Activated T-cell treated with anti-CD3 and anti-CD28 coated beads for 24 hours (primary cell): ENCODE measurements around the gene EDC3.

Experiments used
- DNase-seq: peaks from one replicate; pipeline ENCODE4 v3.0.0-alpha.2; 2020; ENCODE audit warnings: low read depth

EDC3 gene

GRCh38 chr15:74624020-74624602, 71.7 kb downstream of the EDC3 start:
- DNase-seq = no peak

- DNase-seq = no peak
Measured at GRCh38 chr15:74622758-74623157, 73.1 kb downstream of the EDC3 start.

- no peak for DNase-seq
Measured at GRCh38 chr15:74621936-74622335, 73.9 kb downstream of the EDC3 start.

- no peak for DNase-seq
Measured at GRCh38 chr15:74621546-74621920, 74.3 kb downstream of the EDC3 start.

GRCh38 chr15:74620636-74621545, 74.9 kb downstream of the EDC3 start:
- peak; percentile 70 for DNase-seq

GRCh38 chr15:74619916-74620635, 75.7 kb downstream of the EDC3 start:
- DNase-seq = no peak

- no peak for DNase-seq
Measured at GRCh38 chr15:74618841-74619596, 76.8 kb downstream of the EDC3 start.

GRCh38 chr15:74616996-74617395, 78.8 kb downstream of the EDC3 start:
- no peak for DNase-seq

GRCh38 chr15:74616366-74616939, 79.4 kb downstream of the EDC3 start:
- DNase-seq = peak; percentile 52

- peak; percentile 94 for DNase-seq
Measured at GRCh38 chr15:74615508-74616365, 80.1 kb downstream of the EDC3 start, which contains the start of gene CLK3. CLK3 (plus strand) TSS chr15:74615836; CDS start chr15:74619197, 3,361 bp downstream.

GRCh38 chr15:74614744-74615507, 80.9 kb downstream of the EDC3 start:
- peak; percentile 82 for DNase-seq

- no peak for DNase-seq
Measured at GRCh38 chr15:74613953-74614743, 81.7 kb downstream of the EDC3 start.

- DNase-seq = no peak
Measured at GRCh38 chr15:74613089-74613952, 82.5 kb downstream of the EDC3 start.

- no peak for DNase-seq
Measured at GRCh38 chr15:74612677-74613076, 83.1 kb downstream of the EDC3 start.

GRCh38 chr15:74611834-74612233, 84.0 kb downstream of the EDC3 start:
- no peak for DNase-seq

GRCh38 chr15:74611341-74611740, 84.5 kb downstream of the EDC3 start:
- no peak for DNase-seq

- DNase-seq = no peak
Measured at GRCh38 chr15:74610302-74610951, 85.4 kb downstream of the EDC3 start.

- DNase-seq = no peak
Measured at GRCh38 chr15:74609938-74610301, 85.9 kb downstream of the EDC3 start.
